ENCODE measurements around the gene ENAM. TPM values are rescaled to one million over a fixed set of nuclear protein-coding genes. Genes with fewer than 3 reads are reported as not detected.

Gene ENAM
- total and polyA plus RNA-seq, 2 donors (not counting 1 experiment from before 2014, with no cell fraction given) = 0.50 to 0.58 TPM

- Histone ChIP-seq H2AFZ (ENCODE audit: low read length) (no peak overlapping the region), H3K27me3 (ENCODE audit: control insufficient read depth, insufficient read depth, low read length) (no peaks in the 10 kb centered on the region), H3K4me2 (ENCODE audit: extremely low read depth, insufficient read depth, low read length) (no peak overlapping the region), H3K27ac (ENCODE audit: insufficient read depth, low read length) (no peak overlapping the region), H3K79me2 (ENCODE audit: control insufficient read depth, insufficient read depth, low read length) (no peaks in the 10 kb centered on the region), H3K36me3 (ENCODE audit: control insufficient read depth, insufficient read depth, low read length) (no peaks in the 10 kb centered on the region), H3K4me1 (ENCODE audit: control insufficient read depth, extremely low read depth, insufficient read depth, low read length) (peaks cover 3% of the 10 kb centered on the region), H4K20me1 (ENCODE audit: control insufficient read depth, extremely low read depth, insufficient read depth, low read length) (no peaks in the 10 kb centered on the region), H3K9me3 (ENCODE audit: control insufficient read depth, insufficient read depth, low read depth, low read length) (no peaks in the 10 kb centered on the region), H3K9ac (ENCODE audit: insufficient read depth, low read length) (no peak overlapping the region), H3K4me3 (replicated peaks in 1 of 4; ENCODE audit: control extremely low read depth in 1 of 4, insufficient read depth in 1 of 4, low read depth in 3 of 4, low read length in 4 of 4) (no peak overlapping the region)
- TF ChIP-seq CTCF (conservative IDR thresholded peaks at IDR 0.05 in 1 of 2, IDR thresholded peaks at IDR 0.05 in 1 of 2; ENCODE audit: low read depth in 1 of 2, low read length in 2 of 2) = no peak
- no peak for TF ChIP-seq EZH2 (IDR thresholded peaks at IDR 0.05; ENCODE audit: low read length, missing control alignments)
- DNase-seq (ENCODE audit: low read depth in 2 of 2) = no peak
Measured at GRCh38 chr4:70671091-70671490, 42.5 kb downstream of the ENAM start.

- Histone ChIP-seq H3K27ac (ENCODE audit: insufficient read depth, low read length) (no peak overlapping the region), H2AFZ (ENCODE audit: low read length) (no peak overlapping the region), H4K20me1 (ENCODE audit: control insufficient read depth, extremely low read depth, insufficient read depth, low read length) (no peaks in the 10 kb centered on the region), H3K4me3 (replicated peaks in 1 of 4; ENCODE audit: control extremely low read depth in 1 of 4, insufficient read depth in 1 of 4, low read depth in 3 of 4, low read length in 4 of 4) (no peak overlapping the region), H3K9me3 (ENCODE audit: control insufficient read depth, insufficient read depth, low read depth, low read length) (no peaks in the 10 kb centered on the region), H3K27me3 (ENCODE audit: control insufficient read depth, insufficient read depth, low read length) (no peaks in the 10 kb centered on the region), H3K9ac (ENCODE audit: insufficient read depth, low read length) (no peak overlapping the region), H3K36me3 (ENCODE audit: control insufficient read depth, insufficient read depth, low read length) (no peaks in the 10 kb centered on the region), H3K4me2 (ENCODE audit: extremely low read depth, insufficient read depth, low read length) (no peak overlapping the region), H3K4me1 (ENCODE audit: control insufficient read depth, extremely low read depth, insufficient read depth, low read length) (peaks cover 5% of the 10 kb centered on the region), H3K79me2 (ENCODE audit: control insufficient read depth, insufficient read depth, low read length) (no peaks in the 10 kb centered on the region)
- no peak for DNase-seq (ENCODE audit: low read depth in 2 of 2)
- no peak for TF ChIP-seq CTCF (conservative IDR thresholded peaks at IDR 0.05 in 1 of 2, IDR thresholded peaks at IDR 0.05 in 1 of 2; ENCODE audit: low read depth in 1 of 2, low read length in 2 of 2)
- no peak for TF ChIP-seq EZH2 (IDR thresholded peaks at IDR 0.05; ENCODE audit: low read length, missing control alignments)
Measured at GRCh38 chr4:70674191-70674590, 45.6 kb downstream of the ENAM start.

- Histone ChIP-seq H3K27ac (ENCODE audit: insufficient read depth, low read length) (no peak overlapping the region), H3K36me3 (ENCODE audit: control insufficient read depth, insufficient read depth, low read length) (no peaks in the 10 kb centered on the region), H3K4me1 (ENCODE audit: control insufficient read depth, extremely low read depth, insufficient read depth, low read length) (peaks cover 5% of the 10 kb centered on the region), H3K9ac (ENCODE audit: insufficient read depth, low read length) (no peak overlapping the region), H3K4me2 (ENCODE audit: extremely low read depth, insufficient read depth, low read length) (no peak overlapping the region), H3K79me2 (ENCODE audit: control insufficient read depth, insufficient read depth, low read length) (no peaks in the 10 kb centered on the region), H4K20me1 (ENCODE audit: control insufficient read depth, extremely low read depth, insufficient read depth, low read length) (no peaks in the 10 kb centered on the region), H3K27me3 (ENCODE audit: control insufficient read depth, insufficient read depth, low read length) (no peaks in the 10 kb centered on the region), H2AFZ (ENCODE audit: low read length) (no peak overlapping the region), H3K9me3 (ENCODE audit: control insufficient read depth, insufficient read depth, low read depth, low read length) (no peaks in the 10 kb centered on the region), H3K4me3 (replicated peaks in 1 of 4; ENCODE audit: control extremely low read depth in 1 of 4, insufficient read depth in 1 of 4, low read depth in 3 of 4, low read length in 4 of 4) (no peak overlapping the region)
- no peak for TF ChIP-seq CTCF (conservative IDR thresholded peaks at IDR 0.05 in 1 of 2, IDR thresholded peaks at IDR 0.05 in 1 of 2; ENCODE audit: low read depth in 1 of 2, low read length in 2 of 2)
- no peak for TF ChIP-seq EZH2 (IDR thresholded peaks at IDR 0.05; ENCODE audit: low read length, missing control alignments)
- no peak for DNase-seq (ENCODE audit: low read depth in 2 of 2)
Measured at GRCh38 chr4:70674731-70675130, 46.2 kb downstream of the ENAM start.
